Astrocyte (in vitro differentiated cells and primary cell): Measurements from ENCODE around the gene PCP2. TPM values are rescaled to one million over a fixed set of nuclear protein-coding genes. Genes with fewer than 3 reads are reported as not detected.

Experiments used
- DNase-seq: peaks from one replicate; pipeline ENCODE4 v3.0.0-alpha.2; 2010; ENCODE audit warnings: low read depth
- FAIRE-seq: peaks from 2 replicates; lab custom pipeline; 2011; peaks lifted over from hg19 to GRCh38; lab: Jason Lieb, UNC
- H2AFZ ChIP-seq: 2 replicates; pipeline ENCODE4 v1.6.0; 2012; ENCODE audit warnings: low read depth, low read length, inconsistent platforms
- H3K27ac ChIP-seq: 2 replicates; pipeline ENCODE4 v1.5.1; 2011; ENCODE audit warnings: low read depth, low read length, inconsistent platforms
- H3K27me3 ChIP-seq: 2 replicates; pipeline ENCODE4 v1.6.0; 2011; ENCODE audit warnings: low read length, inconsistent platforms; ENCODE audit not compliant: insufficient read depth
- H3K36me3 ChIP-seq: 2 replicates; pipeline ENCODE4 v1.5.1; 2011; ENCODE audit warnings: low read length, inconsistent platforms; ENCODE audit not compliant: insufficient read depth
- H3K4me1 ChIP-seq: 2 replicates; pipeline ENCODE4 v1.5.1; 2011; ENCODE audit warnings: low read length, inconsistent platforms; ENCODE audit not compliant: insufficient read depth
- H3K4me2 ChIP-seq: 2 replicates; pipeline ENCODE4 v1.6.0; 2012; ENCODE audit warnings: low read length, inconsistent platforms
- H3K4me3 ChIP-seq: 2 replicates; pipeline ENCODE4 v1.5.1; 2011; ENCODE audit warnings: low read depth, mild to moderate bottlenecking, low read length, inconsistent platforms; ENCODE audit not compliant: insufficient read depth
- H3K79me2 ChIP-seq: 2 replicates; pipeline ENCODE4 v1.6.0; 2012; ENCODE audit warnings: mild to moderate bottlenecking, low read length, inconsistent platforms; ENCODE audit not compliant: insufficient read depth
- H3K9ac ChIP-seq: 2 replicates; pipeline ENCODE4 v1.6.0; 2012; ENCODE audit warnings: mild to moderate bottlenecking, low read length, inconsistent platforms
- H3K9me3 ChIP-seq: 2 replicates; pipeline ENCODE4 v1.5.1; 2012; ENCODE audit warnings: low read depth, mild to moderate bottlenecking, low read length, inconsistent platforms; ENCODE audit not compliant: insufficient read depth
- H4K20me1 ChIP-seq: 2 replicates; pipeline ENCODE4 v1.6.0; 2012; ENCODE audit warnings: low read length, inconsistent platforms; ENCODE audit not compliant: insufficient read depth
- H3K27ac Mint-ChIP-seq: one replicate; pipeline ENCODE4 v1.8.0; 2021; ENCODE audit warnings: mild to moderate bottlenecking, mixed read lengths; ENCODE audit not compliant: unreplicated experiment
- H3K27me3 Mint-ChIP-seq: one replicate; pipeline ENCODE4 v1.8.0; 2021; ENCODE audit warnings: low read depth, mixed read lengths; ENCODE audit not compliant: unreplicated experiment
- H3K36me3 Mint-ChIP-seq: one replicate; pipeline ENCODE4 v1.8.0; 2021; ENCODE audit warnings: low read depth, mixed read lengths; ENCODE audit not compliant: unreplicated experiment
- H3K4me1 Mint-ChIP-seq: one replicate; pipeline ENCODE4 v1.8.0; 2021; ENCODE audit warnings: low read depth, mixed read lengths; ENCODE audit not compliant: unreplicated experiment
- H3K4me3 Mint-ChIP-seq: one replicate; pipeline ENCODE4 v1.8.0; 2021; ENCODE audit warnings: mild to moderate bottlenecking, moderate library complexity, mixed read lengths; ENCODE audit not compliant: unreplicated experiment
- H3K9me3 Mint-ChIP-seq: one replicate; pipeline ENCODE4 v1.8.0; 2021; ENCODE audit warnings: mild to moderate bottlenecking, mixed read lengths; ENCODE audit not compliant: unreplicated experiment
- CTCF ChIP-seq: IDR thresholded peaks from 2 replicates; pipeline ENCODE4 v1.5.1; 2011; ENCODE audit warnings: low read depth, mild to moderate bottlenecking, inconsistent platforms, low read length, moderate library complexity; ENCODE audit not compliant: insufficient read depth
- EZH2 ChIP-seq: IDR thresholded peaks from 2 replicates; pipeline ENCODE4 v1.6.1; 2012; ENCODE audit warnings: mild to moderate bottlenecking, low read length, inconsistent platforms; ENCODE audit not compliant: insufficient read depth
- total RNA-seq: library from RNA; stranded (reverse); gene quantifications from 2 replicates; pipeline ENCODE4 v1.2.1, GENCODE V29; 2021

The PCP2 gene
- total RNA-seq, 1 donor from 2014 or later, result not detected

DNA sequence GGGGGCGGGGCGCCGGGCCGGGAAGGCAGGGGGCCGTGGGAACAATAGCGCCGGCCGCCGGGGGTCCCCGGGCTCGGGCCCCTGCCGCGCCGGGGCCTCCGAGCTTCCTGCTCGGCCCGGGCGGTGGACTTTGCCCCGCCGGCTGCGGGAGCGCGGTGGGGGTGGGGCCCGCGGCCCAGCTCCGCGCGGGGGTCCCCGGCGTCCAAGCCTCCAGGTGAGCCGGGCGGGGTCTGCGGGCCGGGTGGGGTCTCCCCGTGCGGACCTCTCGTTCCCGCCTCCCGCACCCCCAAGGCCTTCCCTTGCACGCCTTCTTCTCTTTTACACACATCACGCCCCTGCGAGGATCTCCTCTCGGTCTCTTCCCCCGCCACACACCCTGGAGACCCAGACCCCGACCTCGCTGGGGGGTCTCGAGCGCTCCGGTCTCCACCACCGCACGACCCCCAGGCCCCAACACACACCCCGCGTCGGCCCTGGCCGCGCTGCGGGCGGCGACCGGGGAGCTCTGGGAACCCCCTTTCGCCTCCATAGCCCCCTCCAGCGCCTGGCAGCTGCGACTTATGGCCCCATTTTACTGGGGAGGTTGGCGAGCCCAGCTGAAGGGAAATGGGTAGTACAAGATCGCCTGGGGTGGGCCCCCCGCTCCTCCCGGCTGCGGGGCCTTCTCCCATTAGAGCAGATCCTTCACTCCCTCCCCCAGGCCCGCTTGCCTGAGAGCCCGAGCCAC, 37.1 kb downstream of the PCP2 start:
- Histone ChIP-seq H4K20me1 (no peaks in the 10 kb centered on the region), H3K4me2 (no peak overlapping the region), H3K4me1 (no peaks in the 10 kb centered on the region), H3K36me3 (no peaks in the 10 kb centered on the region), H3K79me2 (no peaks in the 10 kb centered on the region), H3K9ac (no peak overlapping the region), H3K27ac (no peak overlapping the region), H3K4me3 (no peak overlapping the region), H3K9me3 (no peaks in the 10 kb centered on the region), H3K27me3 (peaks cover 21% of the 10 kb centered on the region), H2AFZ (no peak overlapping the region)
- DNase-seq (no peak), FAIRE-seq (no peak)
- no peaks in the 10 kb centered on the region for H3K4me1 Mint-ChIP-seq
- H3K9me3 Mint-ChIP-seq, result no peaks in the 10 kb centered on the region
- H3K36me3 Mint-ChIP-seq, result no peaks in the 10 kb centered on the region
- no peak overlapping the region for H3K27ac Mint-ChIP-seq
- H3K27me3 Mint-ChIP-seq, result peaks cover 27% of the 10 kb centered on the region
- H3K4me3 Mint-ChIP-seq, result peak overlapping the region; percentile 73
- TF ChIP-seq EZH2 (peak; percentile 95), CTCF (no peak)

GRCh38 chr19:7595466-7596133, 37.9 kb downstream of the PCP2 start, which contains the start of gene CAMSAP3:
TSS of gene CAMSAP3 (plus strand) at chr19:7595863. CDS start at chr19:7596003, 140 bp downstream.
- peaks cover 27% of the 10 kb centered on the region for H3K27me3 Mint-ChIP-seq
- no peaks in the 10 kb centered on the region for H3K36me3 ChIP-seq
- no peaks in the 10 kb centered on the region for H3K9me3 Mint-ChIP-seq
- no peaks in the 10 kb centered on the region for H3K36me3 Mint-ChIP-seq
- peak within 1 kb of the TSS; percentile 58 for H3K4me2 ChIP-seq
- H3K9ac ChIP-seq, result no peak within 1 kb of the TSS
- FAIRE-seq (no peak), DNase-seq (no peak)
- H3K9me3 ChIP-seq, result no peaks in the 10 kb centered on the region
- TF ChIP-seq CTCF (no peak), EZH2 (peak; percentile 80)
- no peaks in the 10 kb centered on the region for H3K4me1 Mint-ChIP-seq
- no peak within 1 kb of the TSS for H3K4me3 ChIP-seq
- no peak within 1 kb of the TSS for H3K27ac ChIP-seq
- no peak within 1 kb of the TSS for H3K27ac Mint-ChIP-seq
- no peaks in the 10 kb centered on the region for H3K4me1 ChIP-seq
- H3K27me3 ChIP-seq, result peaks cover 21% of the 10 kb centered on the region
- no peak within 1 kb of the TSS for H2AFZ ChIP-seq
- H4K20me1 ChIP-seq, result no peaks in the 10 kb centered on the region
- H3K79me2 ChIP-seq, result no peaks in the 10 kb centered on the region
- H3K4me3 Mint-ChIP-seq, result peak within 1 kb of the TSS; percentile 79

DNA sequence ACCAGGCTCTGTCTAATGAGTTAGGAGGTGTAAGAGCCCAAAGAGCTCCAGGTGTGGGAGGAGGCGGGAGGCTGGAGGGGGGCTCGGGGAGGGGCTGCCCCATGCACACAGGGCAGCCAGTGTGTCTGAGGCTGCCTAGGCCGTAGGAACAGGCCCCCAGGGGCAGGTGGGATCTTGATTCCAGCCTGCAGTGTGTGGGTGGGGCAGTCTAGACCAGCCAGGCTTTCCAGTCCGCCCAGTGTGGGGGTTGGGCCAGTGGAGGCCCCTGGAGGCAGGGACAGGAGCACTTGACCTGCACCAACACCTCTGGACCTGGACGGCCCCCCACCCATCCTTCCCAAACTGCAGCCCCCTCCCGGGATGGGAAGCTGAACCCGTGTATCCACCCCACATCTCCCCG, 43.3 kb downstream of the PCP2 start:
- Histone ChIP-seq H2AFZ (no peak overlapping the region), H4K20me1 (no peaks in the 10 kb centered on the region), H3K9me3 (no peaks in the 10 kb centered on the region), H3K4me2 (no peak overlapping the region), H3K4me1 (no peaks in the 10 kb centered on the region), H3K27ac (no peak overlapping the region), H3K79me2 (no peaks in the 10 kb centered on the region), H3K36me3 (no peaks in the 10 kb centered on the region), H3K27me3 (peaks cover 8% of the 10 kb centered on the region), H3K9ac (no peak overlapping the region), H3K4me3 (no peak overlapping the region)
- Mint-ChIP-seq H3K4me3 (no peak overlapping the region), H3K9me3 (no peaks in the 10 kb centered on the region), H3K27me3 (peaks cover 35% of the 10 kb centered on the region), H3K4me1 (no peaks in the 10 kb centered on the region), H3K36me3 (no peaks in the 10 kb centered on the region), H3K27ac (no peak overlapping the region)
- FAIRE-seq (no peak), DNase-seq (no peak)
- no peak for TF ChIP-seq CTCF
- TF ChIP-seq EZH2, result no peak
